GM19238 (cell line): ENCODE data around the gene CXorf58.
A peak's percentile ranks its signal among the peaks of the same experiment; 100 is the strongest.
"Not testable (repeated sequence)": the region's sequence is repeated elsewhere in the genome, so short reads cannot be mapped to it uniquely, and the experiment has no call there.

Experiments
- DNase-seq: peaks from one replicate; pipeline ENCODE4 v3.0.0; 2011; ENCODE audit warnings: low spot score; ENCODE audit not compliant: insufficient read length

CXorf58 gene, protein sequence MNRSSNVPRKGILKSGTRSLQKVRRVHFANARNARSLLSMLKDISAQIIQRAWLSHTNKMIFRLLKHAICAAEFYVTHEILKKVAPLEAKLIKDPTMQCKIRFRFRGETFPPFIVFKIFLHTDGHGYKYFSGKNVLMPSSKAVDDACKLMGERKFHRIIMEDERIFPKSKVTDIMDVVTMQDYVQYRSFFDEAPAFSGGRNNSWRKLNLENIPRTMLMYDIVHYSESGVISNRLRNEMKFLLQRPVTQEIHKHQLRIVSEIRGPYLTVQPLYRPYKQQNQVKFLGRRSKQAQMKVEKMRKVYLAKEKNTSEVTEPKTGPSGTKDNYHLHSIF

DNA sequence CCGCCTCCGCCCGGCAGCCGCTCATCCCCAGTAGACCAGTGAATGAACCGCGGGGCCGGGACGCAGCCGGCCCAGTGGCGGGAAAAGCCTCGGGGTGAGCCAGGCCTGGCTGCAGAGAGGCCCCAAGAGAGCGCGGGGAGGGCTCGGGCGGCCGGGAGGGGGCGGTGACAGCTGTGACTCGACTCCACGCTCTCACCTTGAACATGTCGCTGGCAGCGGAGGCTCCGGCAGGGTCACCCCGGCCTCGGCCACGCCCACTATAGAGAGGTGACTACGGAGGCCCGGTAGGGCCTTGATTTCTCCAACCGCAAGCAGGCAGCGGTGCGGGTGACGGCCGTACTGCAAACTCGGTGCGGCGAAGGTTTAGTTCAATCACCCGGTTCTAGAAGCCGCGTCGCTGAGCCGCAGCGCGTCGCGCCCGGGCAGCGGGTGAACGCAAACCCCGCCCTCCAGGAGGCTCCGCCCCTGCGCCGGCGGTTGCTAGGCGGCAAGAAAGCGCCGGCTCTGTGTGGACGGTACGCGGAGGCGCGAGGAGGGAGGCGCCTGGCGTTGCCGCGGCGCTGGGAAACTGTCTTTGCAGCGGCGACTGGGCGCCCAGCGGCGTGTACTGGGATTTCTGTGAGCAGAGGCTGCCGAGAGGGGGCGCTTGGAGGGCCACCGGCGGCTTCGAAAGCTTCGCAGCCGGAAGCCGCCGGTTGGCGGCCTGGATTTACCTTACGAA, at the start of gene CXorf58, which contains the start of gene APOO:
Gene CXorf58 (plus strand): TSS at position 509 of the 721 bp plus-strand sequence. CDS start 2,297 bp downstream, outside the sequence.
Gene APOO (minus strand): TSS at position 441 of the 721 bp plus-strand sequence. CDS start 236 bp downstream, at position 205.
- peak; percentile 71 for DNase-seq

GRCh38 chrX:23859238-23859637, 48.6 kb upstream of the CXorf58 start:
- DNase-seq: not testable (repeated sequence)

DNA sequence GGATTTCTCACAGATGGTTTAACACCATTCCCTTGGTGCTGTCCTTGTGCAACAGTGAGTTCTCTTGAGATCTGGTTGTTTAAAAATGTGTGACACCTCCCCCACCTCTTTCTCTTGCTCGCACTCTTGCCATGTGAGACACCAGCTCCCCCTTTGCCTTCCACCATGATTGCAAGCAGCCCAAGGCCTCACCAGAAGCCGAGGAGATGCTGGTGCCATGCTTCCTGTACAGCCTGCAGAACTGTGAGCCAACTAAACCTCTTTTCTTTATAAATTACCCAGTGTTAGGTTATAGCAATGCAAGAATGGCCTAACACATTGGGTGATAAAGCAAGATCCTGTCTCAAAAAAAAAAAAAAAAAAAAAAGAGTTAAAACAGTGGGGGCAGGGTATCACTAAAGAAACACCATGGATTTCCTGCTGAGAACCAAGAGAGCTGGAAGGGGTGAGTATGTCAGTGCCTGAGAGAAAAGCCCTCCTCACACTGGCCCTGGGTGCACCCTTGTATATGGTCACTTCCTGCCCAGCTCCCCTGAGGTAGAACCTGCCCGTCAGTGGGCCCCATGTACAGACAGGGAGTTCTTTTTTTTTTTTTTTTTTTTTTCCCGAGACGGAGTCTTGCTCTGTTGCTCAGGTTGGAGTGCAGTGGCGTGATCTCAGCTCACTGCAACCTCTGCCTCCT, 46.5 kb upstream of the CXorf58 start:
- no peak for DNase-seq

GRCh38 chrX:23861952-23862351, 45.9 kb upstream of the CXorf58 start:
- not testable (repeated sequence) for DNase-seq

DNA sequence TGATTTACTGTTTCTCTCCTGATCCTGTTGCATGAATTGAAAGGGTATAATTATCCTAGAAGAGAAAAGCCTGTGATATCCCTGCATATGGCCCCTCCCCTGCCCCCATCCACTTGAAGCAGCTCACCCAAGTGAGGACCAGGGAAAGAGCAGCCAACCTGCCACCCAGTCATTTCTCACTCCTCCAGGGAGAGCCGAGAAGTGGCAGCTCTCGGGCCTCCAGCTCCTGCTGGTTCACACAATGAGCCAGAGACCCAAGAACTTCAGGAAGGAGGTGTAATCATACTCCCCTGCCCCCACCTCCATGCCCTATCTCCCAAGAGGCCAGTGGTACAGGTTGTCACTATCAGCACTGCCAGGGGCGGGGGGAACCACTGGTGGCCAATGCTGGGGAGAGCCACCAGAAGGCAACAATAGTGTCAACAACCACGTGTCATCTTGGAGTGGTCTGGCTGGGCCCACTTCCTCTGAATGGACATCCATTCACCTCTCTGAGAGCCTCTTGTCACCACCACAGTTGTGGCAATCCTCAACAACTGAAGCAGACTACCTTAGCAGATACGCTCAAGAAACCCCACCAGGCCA, 43.0 kb upstream of the CXorf58 start:
- no peak for DNase-seq

GRCh38 chrX:23870041-23870440, 37.8 kb upstream of the CXorf58 start:
- no peak for DNase-seq

DNA sequence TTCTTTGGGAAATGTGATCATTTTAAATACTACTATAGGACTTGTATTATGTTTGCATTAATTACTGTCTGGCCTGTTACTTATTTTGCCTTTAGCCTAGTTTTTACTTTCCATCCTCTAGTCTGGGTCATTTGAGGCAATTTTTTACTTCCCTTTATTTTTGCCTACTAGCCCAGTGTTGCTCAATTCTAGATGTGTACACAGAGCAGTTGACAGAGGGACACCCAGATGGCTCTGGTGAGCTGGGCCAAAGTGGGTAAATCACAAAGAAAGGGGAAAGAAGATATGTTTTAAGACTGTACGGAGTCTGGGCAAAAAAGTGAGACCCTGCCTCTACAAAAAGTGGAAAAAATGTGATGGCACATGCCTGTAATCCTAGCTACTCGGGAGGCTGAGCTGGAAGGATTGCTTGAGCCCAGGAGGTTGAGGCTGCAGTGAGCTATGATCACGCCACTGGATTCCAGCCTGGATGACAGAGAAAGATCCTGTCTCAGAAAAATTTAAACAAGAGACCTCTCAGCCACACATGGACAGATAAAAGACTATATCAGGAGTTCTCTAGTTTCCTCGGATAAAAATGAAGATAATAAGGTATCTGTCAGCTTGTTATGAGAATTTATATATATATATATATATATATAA, 35.8 kb upstream of the CXorf58 start:
- DNase-seq: no peak

DNA sequence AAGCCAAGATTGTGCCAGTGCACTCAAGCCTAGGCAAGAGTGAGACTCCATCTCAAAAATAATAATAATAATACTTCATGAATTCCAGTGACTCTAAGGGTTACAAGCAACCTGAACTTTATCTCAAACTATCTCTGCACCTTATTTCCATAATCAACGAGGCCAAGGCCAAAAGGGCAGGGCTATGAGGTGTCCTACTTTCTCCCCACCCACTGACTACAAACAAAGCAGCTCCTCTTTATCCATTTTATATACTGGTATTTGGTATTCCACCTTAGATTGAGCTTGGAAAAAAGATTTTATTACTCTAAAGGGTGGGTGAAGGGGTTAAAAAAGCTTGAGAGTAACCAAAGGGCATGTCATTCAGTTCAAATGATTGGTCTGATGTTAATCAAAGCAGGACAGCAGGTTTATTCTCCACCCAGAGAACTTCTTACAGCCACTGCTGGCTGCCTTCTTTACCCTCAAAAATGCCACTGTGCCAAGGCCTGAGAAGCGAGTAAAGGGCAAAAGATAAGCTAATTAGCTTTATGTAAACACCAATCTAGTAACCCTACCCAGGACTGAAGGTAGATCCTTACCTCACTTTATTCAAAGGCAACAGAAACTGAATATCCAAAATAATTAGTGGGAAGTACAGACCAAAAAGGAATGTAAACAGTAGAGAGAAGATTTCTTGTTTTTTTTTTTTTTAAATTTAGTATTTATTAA, 28.3 kb upstream of the CXorf58 start:
- DNase-seq: no peak

GRCh38 chrX:23883737-23884354, 24.0 kb upstream of the CXorf58 start:
- DNase-seq: no peak

DNA sequence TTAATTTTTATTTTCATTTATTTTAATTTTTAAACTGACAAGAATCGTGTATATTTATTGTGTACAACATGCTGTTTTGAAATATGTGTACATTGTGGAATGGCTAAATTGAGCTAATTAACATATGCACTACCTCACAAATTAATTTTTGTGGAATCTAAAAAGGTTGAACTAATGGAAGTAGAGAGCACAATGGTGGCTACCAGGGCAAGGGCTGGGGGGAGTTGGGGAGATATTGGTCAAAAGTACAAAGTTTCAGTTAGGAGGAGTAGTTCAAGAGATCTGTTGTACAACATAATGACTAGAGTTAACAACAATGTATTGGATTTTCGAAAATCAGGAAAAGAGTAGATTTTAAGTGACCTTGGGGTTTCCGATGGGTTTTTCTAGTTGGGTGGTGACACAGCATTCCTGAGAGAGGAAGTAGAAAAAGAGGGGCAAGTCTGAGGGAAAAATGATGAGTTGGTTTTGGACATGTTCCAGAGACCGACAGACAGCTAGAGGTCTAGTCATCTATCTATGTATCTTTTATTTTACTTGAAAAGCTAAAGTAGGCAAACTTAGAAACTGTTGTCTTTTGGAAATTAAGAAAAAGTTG, 23.3 kb upstream of the CXorf58 start:
- no peak for DNase-seq

- no peak for DNase-seq
These were observed 22.0 kb upstream of the CXorf58 start for GRCh38 chrX:23885803-23886202.

DNA sequence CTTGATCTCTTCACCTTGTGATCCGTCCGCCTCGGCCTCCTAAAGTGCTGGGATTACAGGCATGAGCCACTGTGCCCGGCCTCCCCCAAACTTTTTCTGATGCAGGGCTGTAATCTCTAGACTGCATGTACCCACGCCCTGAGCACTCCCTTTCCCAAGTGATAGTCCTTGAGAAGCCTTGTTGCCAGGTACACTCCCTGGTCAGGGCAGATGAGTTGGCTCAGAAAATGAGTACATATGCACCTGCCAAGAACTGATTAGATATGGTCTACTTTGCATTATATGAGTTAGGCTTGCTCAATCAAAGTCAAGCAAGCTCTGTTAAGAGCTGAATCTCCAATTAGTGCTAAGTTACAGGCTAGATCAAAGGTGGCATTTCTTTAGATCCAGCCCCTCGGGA, 20.4 kb upstream of the CXorf58 start:
- no peak for DNase-seq

DNA sequence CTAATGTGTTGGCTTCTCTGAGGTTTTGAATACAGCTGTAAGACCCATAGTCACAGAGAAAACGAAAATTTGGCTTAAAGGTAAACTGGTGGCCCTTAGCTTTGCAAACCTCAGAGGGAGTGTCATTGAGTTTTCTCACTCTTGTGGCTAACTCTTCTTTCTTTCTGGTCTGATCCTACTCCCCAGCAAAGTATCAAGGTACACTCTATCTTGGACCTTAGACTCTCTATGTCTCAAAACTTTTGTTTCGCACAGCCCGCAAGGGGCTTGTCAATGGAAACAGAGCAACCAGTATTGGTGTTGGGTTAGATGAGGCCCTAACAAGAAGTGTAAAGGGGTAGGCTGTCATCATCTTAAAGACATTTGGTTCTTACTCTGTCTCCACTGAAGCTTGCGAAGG, 19.9 kb upstream of the CXorf58 start:
- no peak for DNase-seq

DNA sequence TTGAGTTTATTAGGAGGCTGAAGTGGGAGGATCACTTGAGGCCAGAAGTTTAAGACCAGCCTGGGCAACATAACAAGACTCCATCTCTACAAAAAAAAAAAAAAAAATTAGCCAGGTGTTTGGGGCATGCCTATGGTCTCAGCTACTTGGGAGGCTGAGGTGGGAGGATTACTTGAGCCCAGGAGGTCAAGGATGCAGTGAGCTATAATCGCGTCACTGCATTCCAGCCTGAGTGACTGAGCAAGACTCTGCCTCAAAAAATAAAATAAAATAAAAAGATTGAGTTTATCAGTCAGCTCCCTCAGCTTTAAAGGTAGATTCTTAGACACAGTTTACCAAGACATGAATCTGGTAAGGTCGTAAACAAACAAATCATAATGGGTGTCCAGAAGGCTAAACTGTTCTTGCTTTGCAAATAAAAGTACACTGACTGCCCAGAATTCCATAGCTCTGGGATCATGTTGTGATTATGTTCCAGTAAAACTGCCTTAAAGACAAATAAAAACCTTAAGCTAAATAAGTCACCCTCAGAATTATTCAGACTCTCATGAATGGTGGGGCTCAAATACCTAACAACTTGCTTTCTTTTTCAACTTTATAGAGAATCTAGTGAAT, 18.8 kb upstream of the CXorf58 start:
- DNase-seq: no peak

DNA sequence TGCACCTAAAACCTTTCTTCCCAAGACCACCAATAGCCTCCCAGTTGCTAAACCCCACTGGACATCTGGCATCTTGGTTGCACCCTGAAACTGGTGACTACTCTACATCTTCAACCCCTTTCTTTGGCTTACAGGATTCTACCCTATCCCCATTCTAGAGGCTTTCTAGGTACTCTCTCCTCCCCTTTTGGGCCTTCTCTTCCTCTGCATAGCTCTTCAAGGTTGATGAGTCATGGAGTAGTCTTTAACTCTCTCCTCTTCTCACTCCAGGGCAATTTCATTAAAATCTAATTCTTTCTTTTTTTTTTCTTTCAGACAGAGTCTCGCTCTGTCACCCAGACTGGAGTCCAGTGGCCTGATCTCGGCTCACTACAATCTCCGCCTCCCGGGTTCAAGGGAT, 16.9 kb upstream of the CXorf58 start:
- no peak for DNase-seq

DNA sequence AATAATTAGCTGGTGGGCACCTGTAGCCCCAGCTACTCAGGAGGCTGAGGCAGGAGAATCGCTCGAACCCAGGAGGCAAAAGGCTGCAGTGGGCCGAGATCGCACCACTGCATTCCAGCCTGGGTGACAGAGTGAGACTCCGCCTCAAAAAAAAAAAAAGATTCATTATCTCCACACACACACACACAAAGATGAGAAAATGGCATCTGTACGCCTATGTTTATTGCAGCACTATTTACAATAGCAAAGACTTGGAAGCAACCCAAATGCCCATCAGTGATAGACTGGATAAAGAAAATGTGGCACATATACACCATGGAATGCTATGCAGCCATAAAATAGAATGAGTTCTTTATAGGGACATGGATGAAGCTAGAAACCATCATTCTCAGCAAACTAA, 12.8 kb upstream of the CXorf58 start:
- DNase-seq: not testable (repeated sequence)

DNA sequence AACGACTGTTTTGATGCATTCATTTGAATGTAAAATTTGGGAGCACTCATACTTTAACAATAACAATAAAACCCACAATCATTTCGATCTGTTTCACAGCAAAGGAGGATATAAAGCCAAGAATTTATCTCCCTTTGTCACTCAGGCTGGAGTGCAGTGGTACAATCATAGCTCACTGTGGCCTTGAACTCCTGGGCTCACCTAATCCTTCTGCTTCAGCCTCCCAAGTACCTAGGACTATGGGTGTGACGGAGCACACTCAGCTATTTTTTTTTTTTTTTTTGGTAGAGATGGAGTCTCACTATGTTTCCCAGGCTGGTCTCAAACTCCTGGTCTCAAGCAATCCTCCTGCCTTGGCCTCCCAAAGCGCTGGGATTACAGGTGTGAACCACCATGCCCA, 11.3 kb upstream of the CXorf58 start:
- not testable (repeated sequence) for DNase-seq

GRCh38 chrX:23896981-23897380, 10.8 kb upstream of the CXorf58 start:
- no peak for DNase-seq

GRCh38 chrX:23898412-23898959, 9.3 kb upstream of the CXorf58 start:
- DNase-seq: no peak
